HL-60 (cell line): ENCODE data around the gene CACTIN.

Experiments
- DNase-seq, 2 experiments: peaks; one replicate each; pipeline ENCODE4 v3.0.0-alpha.2; 2010 to 2020; ENCODE audit warnings: low read depth in 1 of 2, low spot score in 1 of 2
- H3K27ac ChIP-seq: fragments of 250-450 bp; sonication (Bioruptor Pico); replicated peaks from 2 replicates; pipeline ENCODE4 v1.5.1; 2020; ENCODE audit warnings: mild to moderate bottlenecking, moderate library complexity
- H3K27me3 ChIP-seq: fragments of 250-450 bp; sonication (Bioruptor Pico); 2 replicates; pipeline ENCODE4 v1.5.1; 2021; ENCODE audit warnings: mild to moderate bottlenecking, moderate library complexity; ENCODE audit not compliant: insufficient read depth, poor library complexity, severe bottlenecking
- H3K4me3 ChIP-seq: replicated peaks from 2 replicates; pipeline ENCODE4 v1.5.1; 2011; ENCODE audit warnings: mild to moderate bottlenecking, control low read depth, low read length; ENCODE audit not compliant: insufficient read depth
- CTCF ChIP-seq: IDR thresholded peaks from one replicate; pipeline ENCODE4 v1.5.1; 2011; ENCODE audit warnings: low read length, control low read depth, inconsistent platforms; ENCODE audit not compliant: insufficient read depth
- GABPA ChIP-seq: IDR thresholded peaks from 2 replicates; pipeline ENCODE4 v1.6.1; 2012; ENCODE audit warnings: low read depth
- POLR2AphosphoS5 ChIP-seq: IDR thresholded peaks from 2 replicates; pipeline ENCODE4 v1.6.1; 2012; ENCODE audit warnings: low read depth
- REST ChIP-seq: IDR thresholded peaks from 2 replicates; pipeline ENCODE4 v1.6.1; 2012; ENCODE audit warnings: low read depth; ENCODE audit not compliant: insufficient replicate concordance
- SPI1 ChIP-seq: IDR thresholded peaks from 2 replicates; pipeline ENCODE4 v1.6.1; 2012; ENCODE audit warnings: low read depth, mild to moderate bottlenecking, borderline replicate concordance

Gene CACTIN

GRCh38 chr19:3618811-3619630, 7.6 kb downstream of the CACTIN start:
- DNase-seq: no peak
- no peak for TF ChIP-seq CTCF
- no peak for TF ChIP-seq REST
- TF ChIP-seq SPI1: no peak
- no peak for TF ChIP-seq GABPA
- no peak for TF ChIP-seq POLR2AphosphoS5
- H3K27ac ChIP-seq: no peak overlapping the region

GRCh38 chr19:3618144-3618810, 8.3 kb downstream of the CACTIN start:
- TF ChIP-seq REST (no peak), SPI1 (no peak), CTCF (peak; percentile 43)
- Histone ChIP-seq H3K4me3 (no peak overlapping the region), H3K27ac (no peak overlapping the region), H3K27me3 (no peaks in the 10 kb centered on the region)
- peak in 1 of 2 experiments; percentile 12 for DNase-seq

More at GRCh38 chr19:3618811-3619630, 7.6 kb downstream of the CACTIN start:
- Histone ChIP-seq H3K27me3 (no peaks in the 10 kb centered on the region), H3K4me3 (no peak overlapping the region)

GRCh38 chr19:3617463-3617862, 9.1 kb downstream of the CACTIN start:
- Histone ChIP-seq H3K27me3 (no peaks in the 10 kb centered on the region), H3K27ac (no peak overlapping the region), H3K4me3 (no peak overlapping the region)
- no peak for TF ChIP-seq CTCF
- no peak for TF ChIP-seq REST
- TF ChIP-seq GABPA: no peak
- TF ChIP-seq SPI1: no peak
- TF ChIP-seq POLR2AphosphoS5: no peak
- DNase-seq: no peak
